HEK293 (cell line): ENCODE data around the gene HFM1.

Experiments
- MEIS1 ChIP-seq: sonication (generic); formaldehyde crosslinking; IDR thresholded peaks from 2 replicates; pipeline ENCODE4 v1.8.1; 2022; ENCODE audit warnings: missing genetic modification reagents, mild to moderate bottlenecking, borderline replicate concordance
- ZBTB17 ChIP-seq: fragments of 450-650 bp; formaldehyde crosslinking; IDR thresholded peaks from 2 replicates; pipeline ENCODE4 v1.5.1; 2016; ENCODE audit warnings: missing biosample characterization, missing genetic modification characterization
- ZBTB21 ChIP-seq: fragments of 450-650 bp; formaldehyde crosslinking; IDR thresholded peaks from 2 replicates; pipeline ENCODE4 v1.5.1; 2017; ENCODE audit warnings: missing biosample characterization, missing genetic modification characterization
- ZNF146 ChIP-seq: fragments of 450-650 bp; formaldehyde crosslinking; IDR thresholded peaks from 2 replicates; pipeline ENCODE4 v1.5.1; 2016; ENCODE audit warnings: missing biosample characterization, missing genetic modification characterization
- ZNF76 ChIP-seq: fragments of 450-650 bp; formaldehyde crosslinking; IDR thresholded peaks from 2 replicates; pipeline ENCODE4; 2016; ENCODE audit warnings: low read depth, missing biosample characterization, missing genetic modification characterization, borderline replicate concordance
- TF ChIP-seq, protein P1 (sequence below): fragments of 450-650 bp; formaldehyde crosslinking; IDR thresholded peaks from 2 replicates; pipeline ENCODE4 v1.5.1; 2016; ENCODE audit warnings: missing biosample characterization, missing genetic modification characterization
- TF ChIP-seq, protein P2 (sequence below): fragments of 450-650 bp; formaldehyde crosslinking; IDR thresholded peaks from 2 replicates; pipeline ENCODE4 v1.5.1; 2016; ENCODE audit warnings: missing biosample characterization, missing genetic modification characterization
- TF ChIP-seq, protein P3 (sequence below): fragments of 450-650 bp; formaldehyde crosslinking; IDR thresholded peaks from 2 replicates; pipeline ENCODE4 v1.5.1; 2016; ENCODE audit warnings: missing biosample characterization, missing genetic modification characterization

DNA sequence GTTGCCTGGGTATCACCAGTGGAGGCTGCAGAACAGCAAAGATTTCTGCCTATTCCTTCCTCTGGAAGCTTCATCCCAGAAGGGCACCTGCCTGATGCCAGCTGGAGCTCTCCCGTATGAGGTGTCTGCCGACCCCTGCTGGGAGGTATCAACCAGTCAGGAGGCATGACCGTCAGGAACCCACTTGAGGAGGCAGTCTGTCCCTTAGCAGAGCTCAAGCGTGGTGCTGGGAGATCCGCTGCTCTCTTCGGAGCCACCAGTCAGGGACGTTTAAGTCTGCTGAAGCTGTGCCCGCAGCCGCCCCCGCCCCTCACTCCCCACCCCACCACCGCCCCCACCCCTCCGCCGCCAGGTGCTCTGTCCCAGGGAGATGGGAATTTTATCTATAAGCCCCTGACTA lies 23.1 kb upstream of the HFM1 start:
- TF ChIP-seq, protein P1, sequence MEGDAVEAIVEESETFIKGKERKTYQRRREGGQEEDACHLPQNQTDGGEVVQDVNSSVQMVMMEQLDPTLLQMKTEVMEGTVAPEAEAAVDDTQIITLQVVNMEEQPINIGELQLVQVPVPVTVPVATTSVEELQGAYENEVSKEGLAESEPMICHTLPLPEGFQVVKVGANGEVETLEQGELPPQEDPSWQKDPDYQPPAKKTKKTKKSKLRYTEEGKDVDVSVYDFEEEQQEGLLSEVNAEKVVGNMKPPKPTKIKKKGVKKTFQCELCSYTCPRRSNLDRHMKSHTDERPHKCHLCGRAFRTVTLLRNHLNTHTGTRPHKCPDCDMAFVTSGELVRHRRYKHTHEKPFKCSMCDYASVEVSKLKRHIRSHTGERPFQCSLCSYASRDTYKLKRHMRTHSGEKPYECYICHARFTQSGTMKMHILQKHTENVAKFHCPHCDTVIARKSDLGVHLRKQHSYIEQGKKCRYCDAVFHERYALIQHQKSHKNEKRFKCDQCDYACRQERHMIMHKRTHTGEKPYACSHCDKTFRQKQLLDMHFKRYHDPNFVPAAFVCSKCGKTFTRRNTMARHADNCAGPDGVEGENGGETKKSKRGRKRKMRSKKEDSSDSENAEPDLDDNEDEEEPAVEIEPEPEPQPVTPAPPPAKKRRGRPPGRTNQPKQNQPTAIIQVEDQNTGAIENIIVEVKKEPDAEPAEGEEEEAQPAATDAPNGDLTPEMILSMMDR (tag by site-specific recombination), result no peak
- TF ChIP-seq ZNF76, result no peak
- no peak for TF ChIP-seq ZBTB17 (tag by site-specific recombination)
- no peak for TF ChIP-seq ZBTB21 (tag by site-specific recombination)
- TF ChIP-seq ZNF146, result no peak
- TF ChIP-seq, protein P2, sequence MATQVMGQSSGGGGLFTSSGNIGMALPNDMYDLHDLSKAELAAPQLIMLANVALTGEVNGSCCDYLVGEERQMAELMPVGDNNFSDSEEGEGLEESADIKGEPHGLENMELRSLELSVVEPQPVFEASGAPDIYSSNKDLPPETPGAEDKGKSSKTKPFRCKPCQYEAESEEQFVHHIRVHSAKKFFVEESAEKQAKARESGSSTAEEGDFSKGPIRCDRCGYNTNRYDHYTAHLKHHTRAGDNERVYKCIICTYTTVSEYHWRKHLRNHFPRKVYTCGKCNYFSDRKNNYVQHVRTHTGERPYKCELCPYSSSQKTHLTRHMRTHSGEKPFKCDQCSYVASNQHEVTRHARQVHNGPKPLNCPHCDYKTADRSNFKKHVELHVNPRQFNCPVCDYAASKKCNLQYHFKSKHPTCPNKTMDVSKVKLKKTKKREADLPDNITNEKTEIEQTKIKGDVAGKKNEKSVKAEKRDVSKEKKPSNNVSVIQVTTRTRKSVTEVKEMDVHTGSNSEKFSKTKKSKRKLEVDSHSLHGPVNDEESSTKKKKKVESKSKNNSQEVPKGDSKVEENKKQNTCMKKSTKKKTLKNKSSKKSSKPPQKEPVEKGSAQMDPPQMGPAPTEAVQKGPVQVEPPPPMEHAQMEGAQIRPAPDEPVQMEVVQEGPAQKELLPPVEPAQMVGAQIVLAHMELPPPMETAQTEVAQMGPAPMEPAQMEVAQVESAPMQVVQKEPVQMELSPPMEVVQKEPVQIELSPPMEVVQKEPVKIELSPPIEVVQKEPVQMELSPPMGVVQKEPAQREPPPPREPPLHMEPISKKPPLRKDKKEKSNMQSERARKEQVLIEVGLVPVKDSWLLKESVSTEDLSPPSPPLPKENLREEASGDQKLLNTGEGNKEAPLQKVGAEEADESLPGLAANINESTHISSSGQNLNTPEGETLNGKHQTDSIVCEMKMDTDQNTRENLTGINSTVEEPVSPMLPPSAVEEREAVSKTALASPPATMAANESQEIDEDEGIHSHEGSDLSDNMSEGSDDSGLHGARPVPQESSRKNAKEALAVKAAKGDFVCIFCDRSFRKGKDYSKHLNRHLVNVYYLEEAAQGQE (tag by site-specific recombination), result no peak
- TF ChIP-seq, protein P3, sequence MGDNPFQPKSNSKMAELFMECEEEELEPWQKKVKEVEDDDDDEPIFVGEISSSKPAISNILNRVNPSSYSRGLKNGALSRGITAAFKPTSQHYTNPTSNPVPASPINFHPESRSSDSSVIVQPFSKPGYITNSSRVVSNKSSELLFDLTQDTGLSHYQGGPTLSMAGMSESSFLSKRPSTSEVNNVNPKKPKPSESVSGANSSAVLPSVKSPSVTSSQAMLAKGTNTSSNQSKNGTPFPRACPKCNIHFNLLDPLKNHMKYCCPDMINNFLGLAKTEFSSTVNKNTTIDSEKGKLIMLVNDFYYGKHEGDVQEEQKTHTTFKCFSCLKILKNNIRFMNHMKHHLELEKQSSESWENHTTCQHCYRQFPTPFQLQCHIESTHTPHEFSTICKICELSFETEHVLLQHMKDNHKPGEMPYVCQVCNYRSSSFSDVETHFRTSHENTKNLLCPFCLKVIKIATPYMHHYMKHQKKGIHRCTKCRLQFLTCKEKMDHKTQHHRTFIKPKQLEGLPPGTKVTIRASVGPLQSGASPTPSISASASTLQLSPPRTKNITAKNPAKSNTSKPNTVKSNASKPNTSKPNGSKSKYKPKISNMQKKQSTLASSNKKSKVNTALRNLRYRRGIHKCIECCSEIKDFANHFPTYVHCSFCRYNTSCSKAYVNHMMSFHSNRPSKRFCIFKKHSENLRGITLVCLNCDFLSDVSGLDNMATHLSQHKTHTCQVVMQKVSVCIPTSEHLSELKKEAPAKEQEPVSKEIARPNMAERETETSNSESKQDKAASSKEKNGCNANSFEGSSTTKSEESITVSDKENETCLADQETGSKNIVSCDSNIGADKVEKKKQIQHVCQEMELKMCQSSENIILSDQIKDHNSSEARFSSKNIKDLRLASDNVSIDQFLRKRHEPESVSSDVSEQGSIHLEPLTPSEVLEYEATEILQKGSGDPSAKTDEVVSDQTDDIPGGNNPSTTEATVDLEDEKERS (tag by site-specific recombination), result no peak
- TF ChIP-seq MEIS1 (CRISPR knock-in tag), result no peak
